Measurements from ENCODE around the gene USP54.

- TF ChIP-seq CBX3 (IDR thresholded peaks at IDR 0.05; ENCODE audit: borderline replicate concordance in 1 of 2, low read length in 2 of 2) (no peak), ZEB2 (IDR thresholded peaks at IDR 0.05) (no peak), PCBP2 (IDR thresholded peaks at IDR 0.05; ENCODE audit: low read depth, low read length, poor library complexity, severe bottlenecking) (no peak), RBBP5 (IDR thresholded peaks at IDR 0.05; ENCODE audit: borderline replicate concordance, insufficient read depth, low read length, poor library complexity, severe bottlenecking) (no peak), GATA2 (CRISPR knock-in tag; IDR thresholded peaks at IDR 0.05) (no peak), GMEB1 (CRISPR knock-in tag; IDR thresholded peaks at IDR 0.05) (no peak), TCFL5 (CRISPR knock-in tag; conservative IDR thresholded peaks at IDR 0.05) (no peak), MYBL2 (IDR thresholded peaks at IDR 0.05; ENCODE audit: low read depth) (no peak), MYBL2 (CRISPR knock-in tag; IDR thresholded peaks at IDR 0.05; ENCODE audit: borderline replicate concordance) (no peak), CTCF (IDR thresholded peaks at IDR 0.05 in 2 of 3, conservative IDR thresholded peaks at IDR 0.05 in 1 of 3; ENCODE audit: insufficient read depth in 2 of 3, low read depth in 1 of 3, low read length in 3 of 3) (no peak), PRDM10 (IDR thresholded peaks at IDR 0.05; ENCODE audit: partially characterized antibody) (no peak), EHMT2 (IDR thresholded peaks at IDR 0.05) (no peak), PREB (CRISPR knock-in tag; IDR thresholded peaks at IDR 0.05) (no peak), ETV6 (IDR thresholded peaks at IDR 0.05; ENCODE audit: borderline replicate concordance in 1 of 2, low read depth in 2 of 2, low read length in 1 of 2) (no peak), ETV6 (CRISPR knock-in tag; IDR thresholded peaks at IDR 0.05; ENCODE audit: borderline replicate concordance) (no peak)
These were observed 2.5 kb downstream of the USP54 start for GRCh38 chr10:73588656-73589055.

Data from K562 (cell line).